ENCODE measurements around the gene MAL. TPM values are rescaled to one million over a fixed set of nuclear protein-coding genes. Genes with fewer than 3 reads are reported as not detected.

The MAL gene
- total RNA-seq, 1 donor from 2014 or later = 63.8 TPM

DNA sequence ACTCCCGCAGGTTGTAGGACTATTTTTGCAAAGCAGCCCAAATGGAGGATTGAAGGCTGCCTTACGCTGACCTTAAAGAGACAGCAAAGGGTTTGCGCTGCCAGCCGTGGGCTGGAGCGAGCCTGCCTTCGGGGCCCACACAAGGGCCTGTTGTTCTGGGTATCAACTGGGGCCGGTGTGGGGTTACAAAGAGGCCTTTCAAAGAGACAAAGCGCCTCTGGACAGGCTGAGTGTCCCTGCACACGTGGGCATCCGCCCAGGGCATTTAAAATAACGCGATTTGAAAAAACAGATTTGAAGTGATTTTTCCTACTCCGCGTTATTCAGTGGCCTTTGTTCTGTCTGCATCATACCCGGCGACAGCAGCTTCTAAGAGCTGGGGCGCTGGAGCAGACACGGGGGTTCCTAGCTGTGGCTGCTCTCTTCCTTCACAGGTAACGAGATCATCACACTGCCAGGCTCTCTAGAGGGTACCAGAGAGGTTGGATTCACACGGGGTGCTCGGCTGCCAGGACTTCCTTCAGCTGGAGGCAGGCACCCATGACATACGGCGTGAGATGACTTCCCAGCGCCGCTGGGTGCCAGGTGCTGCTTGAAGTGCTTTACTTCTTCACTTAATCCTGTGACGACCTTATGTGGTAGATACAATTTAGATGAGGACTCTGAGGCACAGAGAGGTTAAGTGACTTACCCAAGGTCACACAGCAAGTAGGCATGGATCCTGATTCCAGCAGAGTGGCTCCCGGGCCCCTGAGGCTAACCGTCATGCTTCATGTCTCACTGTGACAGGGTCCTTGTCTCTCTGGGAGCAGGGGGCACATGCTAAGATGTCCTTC, 32.2 kb downstream of the MAL start:
- TF ChIP-seq, protein P1, sequence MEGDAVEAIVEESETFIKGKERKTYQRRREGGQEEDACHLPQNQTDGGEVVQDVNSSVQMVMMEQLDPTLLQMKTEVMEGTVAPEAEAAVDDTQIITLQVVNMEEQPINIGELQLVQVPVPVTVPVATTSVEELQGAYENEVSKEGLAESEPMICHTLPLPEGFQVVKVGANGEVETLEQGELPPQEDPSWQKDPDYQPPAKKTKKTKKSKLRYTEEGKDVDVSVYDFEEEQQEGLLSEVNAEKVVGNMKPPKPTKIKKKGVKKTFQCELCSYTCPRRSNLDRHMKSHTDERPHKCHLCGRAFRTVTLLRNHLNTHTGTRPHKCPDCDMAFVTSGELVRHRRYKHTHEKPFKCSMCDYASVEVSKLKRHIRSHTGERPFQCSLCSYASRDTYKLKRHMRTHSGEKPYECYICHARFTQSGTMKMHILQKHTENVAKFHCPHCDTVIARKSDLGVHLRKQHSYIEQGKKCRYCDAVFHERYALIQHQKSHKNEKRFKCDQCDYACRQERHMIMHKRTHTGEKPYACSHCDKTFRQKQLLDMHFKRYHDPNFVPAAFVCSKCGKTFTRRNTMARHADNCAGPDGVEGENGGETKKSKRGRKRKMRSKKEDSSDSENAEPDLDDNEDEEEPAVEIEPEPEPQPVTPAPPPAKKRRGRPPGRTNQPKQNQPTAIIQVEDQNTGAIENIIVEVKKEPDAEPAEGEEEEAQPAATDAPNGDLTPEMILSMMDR (conservative IDR thresholded peaks at IDR 0.05; ENCODE audit: low read depth, low read length) = no peak
- H3K4me3 ChIP-seq (ENCODE audit: low read depth, low read length) = no peak overlapping the region
- no peak for DNase-seq (ENCODE audit: low read depth)

DNA sequence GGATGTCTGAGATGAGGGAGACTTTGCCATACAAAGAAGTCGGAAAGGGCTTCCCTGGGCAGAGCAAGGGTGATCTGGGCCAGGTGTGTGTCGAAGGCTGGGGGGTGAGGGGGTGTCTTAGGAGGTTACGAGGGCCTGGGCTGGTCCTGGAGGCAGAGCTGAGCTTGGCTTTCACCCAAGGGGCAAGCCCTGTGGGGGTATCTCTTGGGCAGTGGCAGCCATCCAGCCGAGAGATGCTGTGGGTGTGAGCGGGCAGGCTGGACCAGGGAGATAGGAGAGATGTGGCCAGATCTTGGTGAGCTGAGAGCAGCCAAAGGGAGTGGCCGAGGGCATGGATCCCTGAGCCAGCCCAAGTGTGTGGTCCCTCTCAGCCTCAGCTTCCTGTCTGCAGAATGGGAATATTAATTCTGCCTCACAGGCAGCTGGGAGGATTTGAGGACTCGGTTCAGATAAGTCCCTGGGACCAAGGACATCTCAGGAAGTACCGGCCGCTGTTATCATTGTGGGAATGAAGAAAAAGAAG, 33.0 kb downstream of the MAL start:
- no peak overlapping the region for H3K4me3 ChIP-seq (ENCODE audit: low read depth, low read length)
- no peak for DNase-seq (ENCODE audit: low read depth)
- TF ChIP-seq, protein P1 (conservative IDR thresholded peaks at IDR 0.05; ENCODE audit: low read depth, low read length) = no peak

GRCh38 chr2:95058989-95059641, 33.6 kb downstream of the MAL start:
- peak; percentile 96 for DNase-seq (ENCODE audit: low read depth)
- peak overlapping the region; percentile 35 for H3K4me3 ChIP-seq (ENCODE audit: low read depth, low read length)

DNA sequence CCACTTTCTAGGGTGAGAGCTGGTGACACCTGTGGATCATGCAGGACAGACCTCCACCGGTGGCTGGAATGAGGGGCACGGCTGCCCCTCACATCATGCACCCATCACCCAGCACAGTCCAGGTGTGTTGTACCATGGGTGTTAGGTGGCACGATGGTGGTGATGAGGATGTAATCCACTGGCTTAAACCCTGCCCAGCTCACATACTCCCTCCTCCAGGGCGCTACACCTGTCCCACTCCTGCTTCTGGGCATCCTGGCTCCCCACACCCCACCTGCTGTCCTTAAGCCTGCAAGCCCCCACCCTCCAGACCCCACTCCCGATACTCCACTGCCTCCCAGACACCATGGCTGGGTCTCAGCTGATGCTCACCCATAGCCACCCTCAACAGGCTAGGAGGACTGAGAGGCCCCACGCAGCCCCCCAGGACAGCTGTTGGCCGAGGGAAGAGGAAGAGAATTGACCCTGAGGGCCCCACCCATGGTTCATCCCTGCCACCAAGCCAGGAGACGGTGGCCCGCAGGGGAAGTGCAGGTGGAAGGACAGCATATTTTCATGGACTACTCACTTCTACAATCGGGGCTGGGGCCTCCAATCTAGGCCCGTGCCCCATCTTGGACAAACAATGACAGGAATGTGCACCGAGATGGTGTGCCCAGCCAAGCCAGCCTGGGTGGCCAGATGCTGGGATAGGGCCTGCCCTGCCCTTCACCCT, 34.3 kb downstream of the MAL start:
- TF ChIP-seq, protein P1 (conservative IDR thresholded peaks at IDR 0.05; ENCODE audit: low read depth, low read length) = no peak
- peak overlapping the region; percentile 35 for H3K4me3 ChIP-seq (ENCODE audit: low read depth, low read length)
- DNase-seq (ENCODE audit: low read depth) = no peak

More at GRCh38 chr2:95058989-95059641, 33.6 kb downstream of the MAL start:
- TF ChIP-seq, protein P1 (conservative IDR thresholded peaks at IDR 0.05; ENCODE audit: low read depth, low read length) = no peak

DNA sequence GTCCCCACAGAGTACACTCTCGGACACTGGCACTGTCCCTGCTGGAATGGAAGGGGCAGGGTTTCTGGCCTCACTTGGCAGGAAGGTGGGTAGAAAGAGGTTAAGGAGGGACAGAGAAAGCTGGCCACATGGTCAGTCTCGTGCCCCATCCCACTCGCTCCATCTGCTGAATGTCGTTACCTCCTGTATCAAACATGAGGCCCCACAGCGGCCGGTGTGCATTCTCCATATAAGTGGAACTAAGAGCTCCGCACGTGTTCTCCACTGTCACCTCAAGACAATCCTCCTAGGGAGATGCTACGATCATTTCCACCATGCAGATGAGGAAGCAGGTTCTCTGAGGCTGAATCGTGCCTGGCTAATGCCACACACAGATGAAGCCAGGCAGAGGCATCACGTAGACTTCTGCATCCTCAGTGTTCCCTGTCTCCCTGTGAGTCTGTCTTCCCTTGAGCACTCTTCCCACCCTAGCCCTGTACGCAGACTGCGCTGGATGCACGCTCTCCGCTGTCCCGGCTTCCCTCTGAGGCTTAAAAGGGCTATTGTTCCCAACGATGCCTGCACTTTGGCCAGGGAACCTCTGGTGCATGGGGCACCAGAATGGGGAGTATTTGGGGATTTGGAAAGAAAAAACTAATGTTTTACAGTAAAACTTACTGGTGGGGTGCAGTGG, 35.1 kb downstream of the MAL start:
- no peak for DNase-seq (ENCODE audit: low read depth)
- TF ChIP-seq, protein P1 (conservative IDR thresholded peaks at IDR 0.05; ENCODE audit: low read depth, low read length) = no peak

GRCh38 chr2:95061119-95061512, 35.6 kb downstream of the MAL start:
- TF ChIP-seq, protein P1 (conservative IDR thresholded peaks at IDR 0.05; ENCODE audit: low read depth, low read length) = no peak
- DNase-seq (ENCODE audit: low read depth) = no peak
- H3K4me3 ChIP-seq (ENCODE audit: low read depth, low read length) = no peak overlapping the region

More for the DNA sequence above, 35.1 kb downstream of the MAL start:
- H3K4me3 ChIP-seq (ENCODE audit: low read depth, low read length) = no peak overlapping the region
